Measurements from ENCODE around the gene LIPI.

GRCh38 chr21:14080040-14080763 lies 130.6 kb downstream of the LIPI start:
- TF ChIP-seq CTCF (optimal IDR thresholded peaks at IDR 0.05 in 1 of 3, IDR thresholded peaks at IDR 0.05 in 1 of 3, conservative IDR thresholded peaks at IDR 0.05 in 1 of 3; ENCODE audit: extremely low read depth in 1 of 3, insufficient read depth in 2 of 3, low read length in 3 of 3) (no peak), EZH2 (IDR thresholded peaks at IDR 0.05; ENCODE audit: low read length) (no peak)
